Astrocyte (in vitro differentiated cells and primary cell): ENCODE measurements around the gene ARID5B.

Experiments
- CTCF ChIP-seq: IDR thresholded peaks from 2 replicates; pipeline ENCODE4 v1.5.1; 2011; ENCODE audit warnings: low read depth, mild to moderate bottlenecking, inconsistent platforms, low read length, moderate library complexity; ENCODE audit not compliant: insufficient read depth
- EZH2 ChIP-seq: IDR thresholded peaks from 2 replicates; pipeline ENCODE4 v1.6.1; 2012; ENCODE audit warnings: mild to moderate bottlenecking, low read length, inconsistent platforms; ENCODE audit not compliant: insufficient read depth

GRCh38 chr10:61877887-61878739, 23.4 kb upstream of the ARID5B start:
- TF ChIP-seq CTCF, result no peak
- TF ChIP-seq EZH2, result no peak
